Measurements from ENCODE around the gene AGBL1.

The AGBL1 gene

GRCh38 chr15:86167841-86168240 lies 88.2 kb downstream of the AGBL1 start:
- no peaks in the 10 kb centered on the region for H3K27me3 ChIP-seq (ENCODE audit: insufficient read depth, poor library complexity, severe bottlenecking)
- H3K4me3 ChIP-seq (replicated peaks; ENCODE audit: insufficient read depth, low read length) = no peak overlapping the region
- H3K27ac ChIP-seq (replicated peaks) = no peak overlapping the region
- TF ChIP-seq SPI1 (IDR thresholded peaks at IDR 0.05; ENCODE audit: borderline replicate concordance, low read depth) (no peak), REST (IDR thresholded peaks at IDR 0.05; ENCODE audit: insufficient replicate concordance, low read depth) (no peak), CTCF (IDR thresholded peaks at IDR 0.05; ENCODE audit: insufficient read depth, low read length) (no peak), POLR2AphosphoS5 (IDR thresholded peaks at IDR 0.05; ENCODE audit: low read depth) (no peak), GABPA (IDR thresholded peaks at IDR 0.05; ENCODE audit: low read depth) (no peak)
- no peak for DNase-seq (ENCODE audit: low read depth in 1 of 2, low spot score in 1 of 2)

GRCh38 chr15:86178845-86179244 lies 99.2 kb downstream of the AGBL1 start:
- Histone ChIP-seq H3K27me3 (ENCODE audit: insufficient read depth, poor library complexity, severe bottlenecking) (no peaks in the 10 kb centered on the region), H3K4me3 (replicated peaks; ENCODE audit: insufficient read depth, low read length) (no peak overlapping the region), H3K27ac (replicated peaks) (no peak overlapping the region)
- TF ChIP-seq REST (IDR thresholded peaks at IDR 0.05; ENCODE audit: insufficient replicate concordance, low read depth) (no peak), CTCF (IDR thresholded peaks at IDR 0.05; ENCODE audit: insufficient read depth, low read length) (no peak), SPI1 (IDR thresholded peaks at IDR 0.05; ENCODE audit: borderline replicate concordance, low read depth) (no peak), POLR2AphosphoS5 (IDR thresholded peaks at IDR 0.05; ENCODE audit: low read depth) (no peak), GABPA (IDR thresholded peaks at IDR 0.05; ENCODE audit: low read depth) (no peak)
- no peak for DNase-seq (ENCODE audit: low read depth in 1 of 2, low spot score in 1 of 2)

GRCh38 chr15:86183596-86184491 lies 104.2 kb downstream of the AGBL1 start:
- Histone ChIP-seq H3K27ac (replicated peaks) (no peak overlapping the region), H3K4me3 (replicated peaks; ENCODE audit: insufficient read depth, low read length) (no peak overlapping the region), H3K27me3 (ENCODE audit: insufficient read depth, poor library complexity, severe bottlenecking) (no peaks in the 10 kb centered on the region)
- TF ChIP-seq CTCF (IDR thresholded peaks at IDR 0.05; ENCODE audit: insufficient read depth, low read length) = no peak
- no peak for TF ChIP-seq REST (IDR thresholded peaks at IDR 0.05; ENCODE audit: insufficient replicate concordance, low read depth)
- TF ChIP-seq POLR2AphosphoS5 (IDR thresholded peaks at IDR 0.05; ENCODE audit: low read depth) = no peak
- TF ChIP-seq GABPA (IDR thresholded peaks at IDR 0.05; ENCODE audit: low read depth) = no peak
- no peak for TF ChIP-seq SPI1 (IDR thresholded peaks at IDR 0.05; ENCODE audit: borderline replicate concordance, low read depth)
- no peak for DNase-seq (ENCODE audit: low read depth in 1 of 2, low spot score in 1 of 2)

Measured in HL-60 (cell line).